ENCODE results near the gene ARHGAP15. TPM values are rescaled to one million over a fixed set of nuclear protein-coding genes. Genes with fewer than 3 reads are reported as not detected.

The ARHGAP15 gene
- total and polyA plus RNA-seq, 4 donors, result 3.8 to 17.9 (median 13.2) TPM

GRCh38 chr2:143356736-143357446 is 227.7 kb downstream of the ARHGAP15 start (continued):
- TF ChIP-seq CTCF (IDR thresholded peaks at IDR 0.05; ENCODE audit: low read depth, low read length, missing input control) (no peak), HNF4G (IDR thresholded peaks at IDR 0.05) (no peak), HNF4A (conservative IDR thresholded peaks at IDR 0.05) (no peak), EGR1 (IDR thresholded peaks at IDR 0.05; ENCODE audit: low read depth in 2 of 2) (no peak), YY1 (IDR thresholded peaks at IDR 0.05) (no peak), FOXA2 (IDR thresholded peaks at IDR 0.05) (no peak)

- Histone ChIP-seq H3K9me3 (ENCODE audit: control insufficient read depth in 4 of 4, low read length in 3 of 4) (no peaks in the 10 kb centered on the region), H3K9ac (ENCODE audit: low read depth in 1 of 2, low read length in 2 of 2) (no peak overlapping the region), H3K4me1 (ENCODE audit: control insufficient read depth in 4 of 4, insufficient read depth in 4 of 4, low read length in 3 of 4) (no peaks in the 10 kb centered on the region), H3K27ac (ENCODE audit: low read depth in 1 of 2, low read length in 2 of 2) (no peak overlapping the region), H3K4me3 (ENCODE audit: low read depth in 1 of 3, low read length in 3 of 3) (no peak overlapping the region), H3K36me3 (ENCODE audit: control insufficient read depth in 4 of 4, insufficient read depth in 3 of 4, low read depth in 1 of 4, low read length in 3 of 4) (no peaks in the 10 kb centered on the region), H3K27me3 (ENCODE audit: control insufficient read depth in 4 of 4, insufficient read depth in 4 of 4, low read length in 3 of 4) (no peaks in the 10 kb centered on the region)
- no peak for TF ChIP-seq NR2F2 (IDR thresholded peaks at IDR 0.05)
- no peak for TF ChIP-seq FOXA2 (IDR thresholded peaks at IDR 0.05)
- TF ChIP-seq HNF4G (IDR thresholded peaks at IDR 0.05), result no peak
- no peak for TF ChIP-seq ZBTB33 (IDR thresholded peaks at IDR 0.05)
- no peak for TF ChIP-seq ATF3 (IDR thresholded peaks at IDR 0.05)
- TF ChIP-seq SP1 (IDR thresholded peaks at IDR 0.05), result no peak
- TF ChIP-seq EGR1 (IDR thresholded peaks at IDR 0.05; ENCODE audit: low read depth in 2 of 2), result no peak
- no peak for TF ChIP-seq JUND (IDR thresholded peaks at IDR 0.05)
- TF ChIP-seq MAX (IDR thresholded peaks at IDR 0.05), result no peak
- no peak for TF ChIP-seq TAF1 (conservative IDR thresholded peaks at IDR 0.05)
- TF ChIP-seq FOXA1 (IDR thresholded peaks at IDR 0.05), result no peak
- no peak for TF ChIP-seq HNF4A (conservative IDR thresholded peaks at IDR 0.05)
- no peak for TF ChIP-seq REST (IDR thresholded peaks at IDR 0.05)
- TF ChIP-seq YY1 (IDR thresholded peaks at IDR 0.05), result no peak
- TF ChIP-seq GABPA (IDR thresholded peaks at IDR 0.05 in 1 of 2, conservative IDR thresholded peaks at IDR 0.05 in 1 of 2), result no peak
- no peak for TF ChIP-seq RXRA (IDR thresholded peaks at IDR 0.05)
- TF ChIP-seq CTCF (IDR thresholded peaks at IDR 0.05; ENCODE audit: low read depth, low read length, missing input control), result no peak
- TF ChIP-seq RAD21 (IDR thresholded peaks at IDR 0.05), result no peak
- no peak for DNase-seq (ENCODE audit: low spot score)
- 83% methylated on average over 2 of the region's 2 CpGs for WGBS
Observed at GRCh38 chr2:143357966-143358365, 228.7 kb downstream of the ARHGAP15 start.

Data from liver (tissue), 9 donors.